HG03457 (cell line): ENCODE results near the gene TMEM255B.

Source experiments
- ATAC-seq: cut with Tn5 transposase; IDR thresholded peaks from one replicate; pipeline ENCODE4 v1.9.1; 2021; ENCODE audit warnings: moderate number of reproducible peaks; ENCODE audit not compliant: unreplicated experiment

TMEM255B gene

GRCh38 chr13:113766035-113766800 lies 7.2 kb downstream of the TMEM255B start:
- ATAC-seq = no peak

GRCh38 chr13:113767366-113767765 lies 8.3 kb downstream of the TMEM255B start:
- ATAC-seq = no peak

GRCh38 chr13:113768018-113768905 lies 9.2 kb downstream of the TMEM255B start:
- ATAC-seq = no peak

GRCh38 chr13:113769106-113769505 lies 10.1 kb downstream of the TMEM255B start:
- ATAC-seq = no peak

GRCh38 chr13:113769881-113770280 lies 10.9 kb downstream of the TMEM255B start:
- ATAC-seq = no peak

GRCh38 chr13:113770441-113770840 lies 11.4 kb downstream of the TMEM255B start:
- no peak for ATAC-seq

- ATAC-seq = no peak
These were observed 11.9 kb downstream of the TMEM255B start for GRCh38 chr13:113770937-113771336.

- ATAC-seq = no peak
These were observed 12.8 kb downstream of the TMEM255B start for GRCh38 chr13:113771709-113772331.

- no peak for ATAC-seq
These were observed 15.4 kb downstream of the TMEM255B start for GRCh38 chr13:113774177-113775107.

GRCh38 chr13:113775451-113776145 lies 16.6 kb downstream of the TMEM255B start:
- no peak for ATAC-seq

- no peak for ATAC-seq
These were observed 17.5 kb downstream of the TMEM255B start for GRCh38 chr13:113776231-113777125.

GRCh38 chr13:113777311-113778260 lies 18.6 kb downstream of the TMEM255B start:
- ATAC-seq = no peak

GRCh38 chr13:113781571-113781970 lies 22.5 kb downstream of the TMEM255B start:
- ATAC-seq = no peak

GRCh38 chr13:113782472-113782871 lies 23.4 kb downstream of the TMEM255B start:
- ATAC-seq = no peak

GRCh38 chr13:113783200-113783881 lies 24.3 kb downstream of the TMEM255B start:
- no peak for ATAC-seq

- ATAC-seq = no peak
These were observed 25.1 kb downstream of the TMEM255B start for GRCh38 chr13:113783966-113784644.

- no peak for ATAC-seq
These were observed 25.6 kb downstream of the TMEM255B start for GRCh38 chr13:113784645-113785024.
